Brain microvascular endothelial cell (primary cell): ENCODE results near the gene ZNF701.
A peak's percentile ranks its signal among the peaks of the same experiment; 100 is the strongest.
"Not testable (repeated sequence)": the region's sequence is repeated elsewhere in the genome, so short reads cannot be mapped to it uniquely, and the experiment has no call there.

Experiments
- DNase-seq: peaks from one replicate; pipeline ENCODE4 v3.0.0-alpha.2; 2020
- H3K27ac ChIP-seq: fragments of 250-450 bp; sonication (Bioruptor Pico); 2 replicates; pipeline ENCODE4 v1.5.1; 2020; ENCODE audit warnings: mild to moderate bottlenecking, moderate library complexity
- H3K27me3 ChIP-seq: fragments of 250-450 bp; sonication (Bioruptor Pico); replicated peaks from 2 replicates; pipeline ENCODE4 v1.5.1; 2020; ENCODE audit warnings: mild to moderate bottlenecking
- H3K36me3 ChIP-seq: fragments of 250-450 bp; sonication (Bioruptor Pico); replicated peaks from 2 replicates; pipeline ENCODE4 v1.5.1; 2020; ENCODE audit warnings: mild to moderate bottlenecking
- H3K4me3 ChIP-seq: 2 replicates; pipeline ENCODE4 v1.5.1; 2011; ENCODE audit warnings: low read depth, mild to moderate bottlenecking, control low read depth, low read length, moderate library complexity
- in situ Hi-C: cut with HindIII; loops from 2 replicates; pipeline ENCODE4 v1.10.0; 2017; ENCODE audit warnings: low sequenced_read_pairs, low pct_ligation_motif_present
- TF ChIP-seq, protein P1 (sequence below): IDR thresholded peaks from 2 replicates; pipeline ENCODE4 v1.5.1; 2011; ENCODE audit warnings: low read depth, mild to moderate bottlenecking, moderate library complexity, low read length, control low read depth, inconsistent platforms; ENCODE audit errors: missing control alignments

The ZNF701 gene

DNA sequence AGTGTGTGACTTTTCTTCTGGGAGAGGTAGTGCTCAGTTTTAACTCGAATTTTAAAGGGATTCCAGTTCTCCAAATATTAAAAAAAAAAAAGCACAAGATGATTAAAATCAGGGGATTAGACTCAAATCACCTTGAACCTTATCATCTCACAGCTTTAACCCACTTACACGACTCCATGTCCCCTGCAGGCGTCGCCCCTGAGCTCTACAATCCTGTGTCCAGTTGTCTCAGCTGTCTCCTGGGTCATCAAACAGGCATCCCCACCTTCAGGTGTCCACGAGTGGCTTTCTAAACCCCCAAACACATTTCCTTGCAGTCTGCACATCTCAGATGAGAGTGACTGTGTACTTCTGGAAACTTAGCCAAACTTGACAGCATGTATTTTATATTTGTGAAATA lies 28.5 kb upstream of the ZNF701 start:
- no peak overlapping the region for H3K27ac ChIP-seq
- H3K27me3 ChIP-seq = no peaks in the 10 kb centered on the region
- TF ChIP-seq, protein P1, sequence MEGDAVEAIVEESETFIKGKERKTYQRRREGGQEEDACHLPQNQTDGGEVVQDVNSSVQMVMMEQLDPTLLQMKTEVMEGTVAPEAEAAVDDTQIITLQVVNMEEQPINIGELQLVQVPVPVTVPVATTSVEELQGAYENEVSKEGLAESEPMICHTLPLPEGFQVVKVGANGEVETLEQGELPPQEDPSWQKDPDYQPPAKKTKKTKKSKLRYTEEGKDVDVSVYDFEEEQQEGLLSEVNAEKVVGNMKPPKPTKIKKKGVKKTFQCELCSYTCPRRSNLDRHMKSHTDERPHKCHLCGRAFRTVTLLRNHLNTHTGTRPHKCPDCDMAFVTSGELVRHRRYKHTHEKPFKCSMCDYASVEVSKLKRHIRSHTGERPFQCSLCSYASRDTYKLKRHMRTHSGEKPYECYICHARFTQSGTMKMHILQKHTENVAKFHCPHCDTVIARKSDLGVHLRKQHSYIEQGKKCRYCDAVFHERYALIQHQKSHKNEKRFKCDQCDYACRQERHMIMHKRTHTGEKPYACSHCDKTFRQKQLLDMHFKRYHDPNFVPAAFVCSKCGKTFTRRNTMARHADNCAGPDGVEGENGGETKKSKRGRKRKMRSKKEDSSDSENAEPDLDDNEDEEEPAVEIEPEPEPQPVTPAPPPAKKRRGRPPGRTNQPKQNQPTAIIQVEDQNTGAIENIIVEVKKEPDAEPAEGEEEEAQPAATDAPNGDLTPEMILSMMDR = no peak
- in situ Hi-C loops = no loop called here
- DNase-seq = no peak
- H3K4me3 ChIP-seq = no peak overlapping the region
- H3K36me3 ChIP-seq = peaks cover 9% of the 10 kb centered on the region

DNA sequence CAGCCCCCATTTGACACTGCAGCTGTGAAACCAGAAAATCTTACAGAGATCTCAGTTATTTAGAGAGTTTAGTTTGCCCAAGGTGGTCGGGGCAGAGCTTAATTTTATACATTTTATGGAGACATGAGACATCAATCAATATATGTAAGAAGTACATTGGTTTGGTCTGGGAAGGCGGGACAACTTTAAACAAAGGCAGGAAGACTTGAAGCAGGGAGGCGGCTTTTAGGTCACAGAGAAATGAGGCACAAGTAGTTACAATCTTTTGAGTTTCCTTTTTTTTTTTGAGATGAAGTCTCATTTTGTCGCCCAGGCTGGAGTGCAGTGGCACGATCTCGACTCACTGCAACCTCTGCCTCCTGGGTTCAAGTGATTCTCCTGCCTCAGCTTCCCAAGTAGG lies 27.5 kb upstream of the ZNF701 start:
- in situ Hi-C loops, H3K27ac ChIP-seq, DNase-seq, H3K36me3 ChIP-seq, H3K4me3 ChIP-seq, H3K27me3 ChIP-seq: not testable (repeated sequence)

DNA sequence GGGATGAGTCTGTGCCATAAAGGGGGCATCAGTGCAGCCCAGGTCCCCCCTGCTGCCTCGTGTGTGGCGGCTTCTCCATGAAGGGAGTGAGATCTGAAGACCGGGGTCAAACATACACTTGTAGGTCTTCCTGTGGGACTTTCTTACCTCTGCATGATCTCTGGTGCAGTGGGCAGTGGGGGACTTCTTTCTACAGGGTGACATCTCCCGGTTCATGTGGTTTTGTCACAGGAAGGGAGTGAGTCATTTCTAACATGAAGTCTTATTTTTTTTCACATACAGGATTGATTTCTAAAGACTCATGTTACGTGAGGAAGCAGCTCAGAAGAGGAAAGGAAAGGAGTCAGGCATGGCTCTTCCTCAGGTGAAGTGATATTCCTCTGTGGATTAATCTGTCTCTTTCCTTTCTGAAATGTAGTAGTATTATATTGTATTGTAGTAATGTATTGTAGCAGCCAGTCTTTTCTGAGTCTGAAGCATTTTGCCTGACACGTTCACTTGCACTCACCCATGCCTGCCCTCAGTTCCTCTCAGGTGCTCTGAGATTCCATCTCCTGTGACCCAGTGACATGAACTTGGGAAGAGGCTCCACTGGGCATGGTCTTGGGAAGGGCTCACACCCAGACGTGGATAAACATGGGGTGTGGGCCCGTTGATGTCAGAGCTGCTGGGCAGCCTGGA lies 27.0 kb upstream of the ZNF701 start:
- TF ChIP-seq, protein P1 = no peak
- in situ Hi-C loops = no loop called here
- DNase-seq = peak; percentile 14
- H3K27me3 ChIP-seq = no peaks in the 10 kb centered on the region
- peaks cover 9% of the 10 kb centered on the region for H3K36me3 ChIP-seq
- no peak overlapping the region for H3K27ac ChIP-seq
- no peak overlapping the region for H3K4me3 ChIP-seq

DNA sequence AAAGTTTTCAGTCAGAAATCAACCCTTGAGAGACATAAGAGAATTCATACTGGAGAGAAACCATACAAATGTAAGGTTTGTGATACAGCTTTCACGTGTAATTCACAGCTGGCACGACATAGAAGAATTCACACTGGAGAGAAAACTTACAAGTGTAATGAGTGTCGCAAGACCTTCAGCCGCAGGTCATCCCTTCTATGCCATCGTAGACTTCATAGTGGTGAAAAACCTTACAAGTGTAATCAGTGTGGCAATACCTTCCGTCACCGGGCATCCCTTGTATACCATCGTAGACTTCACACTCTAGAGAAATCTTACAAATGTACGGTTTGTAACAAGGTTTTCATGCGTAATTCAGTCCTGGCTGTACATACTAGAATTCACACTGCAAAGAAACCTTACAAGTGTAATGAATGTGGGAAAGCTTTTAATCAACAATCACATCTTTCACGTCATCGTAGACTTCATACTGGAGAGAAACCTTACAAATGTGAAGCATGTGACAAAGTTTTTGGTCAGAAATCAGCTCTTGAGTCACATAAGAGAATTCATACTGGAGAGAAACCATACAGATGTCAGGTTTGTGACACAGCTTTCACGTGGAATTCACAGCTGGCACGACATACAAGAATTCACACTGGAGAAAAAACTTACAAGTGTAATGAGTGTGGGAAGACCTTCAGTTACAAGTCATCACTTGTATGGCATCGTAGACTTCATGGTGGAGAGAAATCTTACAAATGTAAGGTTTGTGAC lies 15.7 kb upstream of the ZNF701 start:
- Histone ChIP-seq H3K27ac (no peak overlapping the region), H3K4me3 (no peak overlapping the region), H3K36me3 (peaks cover 33% of the 10 kb centered on the region), H3K27me3 (no peaks in the 10 kb centered on the region)
- no peak for DNase-seq
- in situ Hi-C loops = no loop called here
- TF ChIP-seq, protein P1 = no peak

DNA sequence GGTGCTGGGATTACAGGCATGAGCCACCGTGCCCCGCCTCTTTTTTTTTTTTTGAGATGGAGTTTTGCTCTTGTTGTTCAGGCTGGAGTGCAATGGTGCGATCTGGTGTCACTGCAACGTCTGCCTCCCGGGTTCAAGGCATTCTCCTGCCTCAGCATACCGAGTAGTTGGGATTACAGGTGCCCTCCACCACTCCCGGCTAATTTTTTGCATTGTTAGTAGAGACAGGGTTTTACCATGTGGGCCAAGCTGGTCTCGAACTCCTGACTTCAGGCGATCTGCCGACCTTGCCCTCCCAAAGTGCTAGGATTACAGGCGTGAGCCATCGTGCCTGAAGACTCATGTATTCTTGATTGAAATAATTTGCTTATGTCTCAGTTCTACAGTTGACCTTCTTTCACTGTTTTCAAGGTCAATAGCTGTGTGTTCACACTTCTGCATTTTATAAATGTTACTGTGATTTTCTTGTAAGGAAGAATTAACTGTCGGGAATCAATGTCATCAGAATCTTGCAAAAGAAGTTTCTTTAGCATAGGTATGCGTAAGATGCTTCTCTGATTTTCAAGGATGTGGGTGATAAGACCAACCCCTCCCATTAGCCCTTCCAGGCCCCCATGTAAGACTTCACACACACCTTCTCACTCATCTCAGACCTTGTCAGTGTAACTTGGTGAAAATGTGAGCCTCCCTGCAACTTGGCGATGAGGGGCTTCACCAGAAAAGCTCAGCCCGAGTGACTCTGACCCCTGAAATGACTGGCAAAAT lies 12.7 kb upstream of the ZNF701 start:
- peaks cover 35% of the 10 kb centered on the region for H3K36me3 ChIP-seq
- no peak for DNase-seq
- no peak overlapping the region for H3K4me3 ChIP-seq
- in situ Hi-C loops = no loop called here
- TF ChIP-seq, protein P1 = no peak
- H3K27ac ChIP-seq = no peak overlapping the region
- no peaks in the 10 kb centered on the region for H3K27me3 ChIP-seq

DNA sequence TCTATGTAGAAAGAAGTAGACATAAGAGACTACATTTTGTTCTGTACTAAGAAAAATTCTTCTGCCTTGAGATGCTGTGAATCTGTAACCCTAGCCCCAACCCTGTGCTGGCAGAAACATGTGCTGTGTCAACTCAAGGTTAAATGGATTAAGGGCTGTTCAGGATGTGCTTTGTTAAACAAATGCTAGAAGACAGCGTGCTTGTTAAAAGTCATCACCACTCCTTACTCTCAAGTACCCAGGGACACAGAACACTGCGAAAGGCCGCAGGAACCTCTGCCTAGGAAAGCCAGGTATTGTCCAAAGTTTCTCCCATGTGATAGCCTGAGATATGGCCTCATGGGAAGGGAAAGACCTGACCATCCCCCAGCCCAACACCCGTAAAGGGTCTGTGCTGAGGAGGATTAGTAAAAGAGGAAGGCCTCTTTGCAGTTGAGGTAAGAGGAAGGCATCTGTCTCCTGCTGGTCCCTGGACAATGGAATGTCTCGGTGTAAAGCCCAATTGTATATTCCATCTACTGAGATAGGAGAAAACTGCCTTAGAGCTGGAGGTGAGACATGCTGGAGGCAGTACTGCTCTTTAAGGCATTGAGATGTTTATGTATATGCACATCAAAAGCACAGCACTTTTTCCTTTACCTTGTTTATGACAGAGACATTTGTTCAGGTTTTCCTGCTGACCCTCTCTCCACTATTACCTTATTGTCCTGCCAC lies 11.2 kb upstream of the ZNF701 start:
- H3K4me3 ChIP-seq, DNase-seq, H3K27ac ChIP-seq, in situ Hi-C loops, H3K27me3 ChIP-seq: not testable (repeated sequence)
- H3K36me3 ChIP-seq = peaks cover 28% of the 10 kb centered on the region

DNA sequence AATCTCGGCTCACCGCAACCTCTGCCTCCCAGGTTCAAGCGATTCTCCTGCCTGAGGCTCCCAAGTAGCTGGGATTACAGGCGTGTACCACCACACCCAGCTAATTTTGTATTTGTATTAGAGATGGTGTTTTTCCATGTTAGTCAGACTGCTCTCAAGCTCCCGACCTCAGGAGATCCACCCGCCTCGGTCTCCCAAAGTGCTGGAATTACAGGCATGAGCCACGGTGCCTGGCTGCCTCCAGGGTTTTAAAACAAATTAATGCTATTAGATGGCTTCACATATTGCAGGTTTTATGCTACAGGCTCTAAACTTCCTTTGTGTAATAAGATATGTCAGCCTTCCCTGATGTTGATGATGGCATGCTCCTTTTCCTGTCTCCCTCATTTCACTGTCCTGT lies 8.5 kb upstream of the ZNF701 start:
- in situ Hi-C loops, H3K27me3 ChIP-seq, H3K27ac ChIP-seq, H3K4me3 ChIP-seq, DNase-seq: not testable (repeated sequence)
- H3K36me3 ChIP-seq = peaks cover 14% of the 10 kb centered on the region
